Measurements from ENCODE around the gene PIK3R2. TPM values are rescaled to one million over a fixed set of nuclear protein-coding genes. Genes with fewer than 3 reads are reported as not detected.

The PIK3R2 gene
- total RNA-seq, 2 experiments from 2014 or later: 3.2 to 20.5 TPM

DNA sequence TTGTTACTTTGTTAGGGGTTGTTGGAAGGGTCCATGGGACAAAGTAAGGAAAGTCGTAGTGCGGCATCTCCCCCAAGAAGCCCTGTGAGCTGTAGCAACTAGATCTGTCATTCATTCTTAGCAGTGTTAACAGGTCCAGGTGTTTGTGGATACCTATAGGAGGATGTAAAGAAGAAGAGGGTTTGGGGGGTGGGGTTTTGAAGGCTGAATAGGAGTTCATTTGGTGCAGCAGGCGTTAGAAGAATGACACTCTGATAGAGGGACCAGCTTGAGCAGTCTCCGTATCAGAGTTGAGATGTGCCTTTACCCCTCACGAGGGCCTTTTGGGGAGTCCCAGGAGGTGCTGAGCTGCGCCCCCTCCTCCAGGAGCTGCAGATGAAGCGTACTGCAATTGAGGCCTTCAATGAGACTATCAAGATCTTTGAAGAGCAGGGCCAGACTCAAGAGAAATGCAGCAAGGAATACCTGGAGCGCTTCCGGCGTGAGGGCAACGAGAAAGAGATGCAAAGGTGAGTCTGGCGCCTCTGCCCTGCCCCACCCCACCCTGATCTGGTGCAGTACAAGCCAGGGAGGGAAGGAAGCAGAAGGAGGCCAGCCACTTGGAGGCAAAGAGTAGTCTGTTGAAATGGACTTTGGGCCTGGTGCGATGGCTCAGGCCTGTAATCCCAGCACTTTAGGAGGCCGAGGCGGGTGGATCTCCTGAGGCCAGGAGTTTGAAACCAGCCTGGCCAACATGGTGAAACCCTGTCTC is 13.0 kb downstream of the PIK3R2 start:
- TF ChIP-seq CTCF (conservative IDR thresholded peaks at IDR 0.05; ENCODE audit: low read length) (no peak), EZH2phosphoT487 (IDR thresholded peaks at IDR 0.05; ENCODE audit: borderline replicate concordance, low read depth, low read length) (no peak)
- H3K9me2 ChIP-seq (ENCODE audit: insufficient read depth, low read length): no peaks in the 10 kb centered on the region
- intact Hi-C loops (cut with micrococcal nuclease; ENCODE audit: unreplicated experiment): loop anchor here (5.0 kb wide), 1 partner anchor 159 kb away; the partner anchor contains the start of gene ARRDC2
- POLR2A ChIA-PET: interaction anchor here (0.6 to 0.7 kb wide), 2 partner anchors 33 to 157 kb away, joined by 3 read pairs; partner anchors contain the start of gene LSM4
- H3K79me2 ChIP-seq (ENCODE audit: insufficient read depth, low read depth, low read length): no peaks in the 10 kb centered on the region
- peaks cover 39% of the 10 kb centered on the region for H3K4me1 ChIP-seq (ENCODE audit: insufficient read depth, low read length, poor library complexity, severe bottlenecking)
- no peak overlapping the region for H2AFZ ChIP-seq (ENCODE audit: low read length)
- CTCF ChIA-PET (ENCODE audit: unreplicated experiment): no interaction called here
- BruUV-seq (replicated peaks): no TSS peak
- no peak overlapping the region for H3K4me3 ChIP-seq (ENCODE audit: low read depth, low read length, poor library complexity, severe bottlenecking)
- peaks cover 31% of the 10 kb centered on the region for H3K36me3 ChIP-seq (ENCODE audit: insufficient read depth, low read length)
- DNase-seq (ENCODE audit: low spot score): no peak
- no peak overlapping the region for H3K4me2 ChIP-seq (ENCODE audit: low read length)
- no peak overlapping the region for H3K27ac ChIP-seq (ENCODE audit: low read depth, low read length, poor library complexity, severe bottlenecking)
- no peaks in the 10 kb centered on the region for H3K9me3 ChIP-seq (ENCODE audit: low read length)
- no peaks in the 10 kb centered on the region for H4K20me1 ChIP-seq (ENCODE audit: insufficient read depth, low read length)

- Histone ChIP-seq H3K27ac (ENCODE audit: low read depth, low read length, poor library complexity, severe bottlenecking) (no peak overlapping the region), H3K4me3 (ENCODE audit: low read depth, low read length, poor library complexity, severe bottlenecking) (no peak overlapping the region), H3K4me1 (ENCODE audit: insufficient read depth, low read length, poor library complexity, severe bottlenecking) (peaks cover 43% of the 10 kb centered on the region), H2AFZ (ENCODE audit: low read length) (no peak overlapping the region), H3K4me2 (ENCODE audit: low read length) (no peak overlapping the region), H3K36me3 (ENCODE audit: insufficient read depth, low read length) (peaks cover 29% of the 10 kb centered on the region), H3K9me2 (ENCODE audit: insufficient read depth, low read length) (no peaks in the 10 kb centered on the region), H3K79me2 (ENCODE audit: insufficient read depth, low read depth, low read length) (no peaks in the 10 kb centered on the region), H3K9me3 (ENCODE audit: low read length) (no peaks in the 10 kb centered on the region), H4K20me1 (ENCODE audit: insufficient read depth, low read length) (no peaks in the 10 kb centered on the region)
- intact Hi-C loops (cut with micrococcal nuclease; ENCODE audit: unreplicated experiment): loop anchor here (5.0 kb wide), 1 partner anchor 160 kb away; the partner anchor contains the start of gene ARRDC2
- BruUV-seq (replicated peaks): no TSS peak
- DNase-seq (ENCODE audit: low spot score): no peak
- TF ChIP-seq EZH2phosphoT487 (IDR thresholded peaks at IDR 0.05; ENCODE audit: borderline replicate concordance, low read depth, low read length) (no peak), CTCF (conservative IDR thresholded peaks at IDR 0.05; ENCODE audit: low read length) (no peak)
- POLR2A ChIA-PET: no interaction called here
- CTCF ChIA-PET (ENCODE audit: unreplicated experiment): no interaction called here
Observed at GRCh38 chr19:18167011-18167410, 14.0 kb downstream of the PIK3R2 start.

All from OCI-LY7 (cell line).